GM21619 (cell line): ENCODE results near the gene CD37.
"Not testable (repeated sequence)": the region's sequence is repeated elsewhere in the genome, so short reads cannot be mapped to it uniquely, and the experiment has no call there.

Experiments used
- ATAC-seq: cut with Tn5 transposase; IDR thresholded peaks from one replicate; pipeline ENCODE4 v1.9.1; 2021; ENCODE audit not compliant: unreplicated experiment

CD37 gene

GRCh38 chr19:49328741-49329140 is 6.5 kb upstream of the CD37 start:
- no peak for ATAC-seq

DNA sequence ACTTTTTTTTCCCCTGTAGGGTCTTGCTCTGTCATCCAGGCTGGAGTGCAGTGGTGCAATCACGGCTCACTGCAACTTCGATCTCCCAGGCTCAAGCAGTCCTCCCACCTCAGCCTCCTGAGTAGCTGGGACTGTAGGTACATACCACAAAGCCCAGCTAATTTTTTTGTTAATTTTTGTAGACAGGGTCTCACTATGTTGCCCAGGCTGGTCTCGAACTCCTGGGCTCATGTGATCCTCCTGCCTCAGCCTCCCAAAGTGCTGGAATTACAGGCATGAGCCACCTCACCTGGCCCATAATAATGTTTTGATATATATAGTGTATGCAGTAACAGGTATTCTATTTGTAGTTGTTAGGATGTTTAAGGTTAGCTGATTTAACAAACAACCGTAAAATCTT is 4.0 kb upstream of the CD37 start:
- not testable (repeated sequence) for ATAC-seq

DNA sequence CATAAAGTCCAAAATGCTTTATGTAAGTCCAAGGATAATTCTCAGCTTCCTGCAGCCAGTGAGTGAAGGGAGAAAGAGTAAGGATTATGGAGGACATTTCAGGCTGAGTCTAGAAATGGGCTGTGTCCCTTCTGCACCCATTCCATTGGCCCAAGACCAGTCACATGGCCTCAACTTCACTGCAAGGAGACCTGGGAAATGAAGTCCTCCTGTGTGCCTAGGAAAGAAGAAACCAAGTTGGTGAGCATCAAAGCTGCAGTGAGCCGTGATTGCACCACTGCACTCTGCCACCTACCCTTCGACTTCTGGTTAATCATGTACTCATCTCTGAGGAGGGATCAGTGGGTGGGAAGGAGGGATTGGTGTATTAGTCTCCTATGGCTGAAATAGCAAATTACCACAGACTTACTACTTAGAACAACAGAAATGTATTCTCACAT is 3.6 kb upstream of the CD37 start:
- ATAC-seq: no peak

- ATAC-seq: not testable (repeated sequence)
These were observed 2.4 kb upstream of the CD37 start for GRCh38 chr19:49332691-49333417.

DNA sequence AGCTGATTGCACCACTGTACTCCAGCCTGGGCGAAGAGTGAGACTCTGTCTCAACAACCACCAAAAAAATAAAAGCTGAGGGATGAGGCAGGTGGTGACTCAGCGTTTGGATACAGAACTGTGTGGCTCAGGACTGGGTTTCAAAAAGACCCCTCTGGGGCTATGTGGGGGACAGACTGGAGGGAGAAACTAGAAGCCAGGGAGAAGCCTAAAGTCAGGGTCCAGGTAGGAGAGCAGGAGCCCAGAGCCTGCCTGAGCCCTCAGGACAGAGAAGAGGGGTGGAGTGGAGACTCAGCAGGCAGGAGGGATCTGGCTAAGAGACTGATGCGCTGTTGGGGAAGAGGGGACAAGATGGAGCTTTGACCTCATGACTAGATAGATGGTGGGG is 1.8 kb upstream of the CD37 start:
- ATAC-seq: no peak

GRCh38 chr19:49333811-49334288 is 1.4 kb upstream of the CD37 start:
- ATAC-seq: peak; percentile 31

GRCh38 chr19:49335784-49336481 is 727 bp downstream of the CD37 start:
- no peak for ATAC-seq

DNA sequence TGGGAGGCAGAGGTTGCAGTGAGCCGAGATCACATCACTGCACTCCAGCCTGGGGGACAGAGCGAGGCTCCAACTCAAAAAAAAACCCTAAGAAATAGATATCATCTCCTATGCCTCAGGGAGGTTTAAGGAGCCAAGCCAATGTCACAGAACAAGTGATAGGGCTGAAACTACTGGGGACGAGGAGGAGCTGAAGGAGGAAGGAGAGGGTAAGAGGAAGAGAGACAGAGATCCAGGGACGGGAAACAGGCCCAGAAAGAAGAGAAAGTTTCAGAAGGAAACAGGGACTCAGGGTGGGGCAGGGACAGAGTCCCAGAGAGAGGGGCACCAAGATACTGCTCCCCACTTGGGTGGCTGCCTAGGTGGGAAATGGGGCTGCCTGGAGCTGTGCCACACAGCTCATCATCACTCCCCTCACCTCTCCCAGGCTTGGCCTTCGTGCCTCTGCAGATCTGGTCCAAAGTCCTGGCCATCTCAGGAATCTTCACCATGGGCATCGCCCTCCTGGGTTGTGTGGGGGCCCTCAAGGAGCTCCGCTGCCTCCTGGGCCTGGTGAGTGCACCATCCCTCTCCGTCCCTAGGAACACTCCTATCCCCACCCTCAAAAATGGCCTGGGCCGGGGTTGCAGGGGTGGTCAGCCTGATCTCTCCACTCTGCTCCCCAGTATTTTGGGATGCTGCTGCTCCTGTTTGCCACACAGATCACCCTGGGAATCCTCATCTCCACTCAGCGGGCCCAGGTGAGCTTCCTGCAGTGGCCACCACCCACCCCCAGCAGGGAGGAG is 1.5 kb downstream of the CD37 start:
- ATAC-seq: no peak

DNA sequence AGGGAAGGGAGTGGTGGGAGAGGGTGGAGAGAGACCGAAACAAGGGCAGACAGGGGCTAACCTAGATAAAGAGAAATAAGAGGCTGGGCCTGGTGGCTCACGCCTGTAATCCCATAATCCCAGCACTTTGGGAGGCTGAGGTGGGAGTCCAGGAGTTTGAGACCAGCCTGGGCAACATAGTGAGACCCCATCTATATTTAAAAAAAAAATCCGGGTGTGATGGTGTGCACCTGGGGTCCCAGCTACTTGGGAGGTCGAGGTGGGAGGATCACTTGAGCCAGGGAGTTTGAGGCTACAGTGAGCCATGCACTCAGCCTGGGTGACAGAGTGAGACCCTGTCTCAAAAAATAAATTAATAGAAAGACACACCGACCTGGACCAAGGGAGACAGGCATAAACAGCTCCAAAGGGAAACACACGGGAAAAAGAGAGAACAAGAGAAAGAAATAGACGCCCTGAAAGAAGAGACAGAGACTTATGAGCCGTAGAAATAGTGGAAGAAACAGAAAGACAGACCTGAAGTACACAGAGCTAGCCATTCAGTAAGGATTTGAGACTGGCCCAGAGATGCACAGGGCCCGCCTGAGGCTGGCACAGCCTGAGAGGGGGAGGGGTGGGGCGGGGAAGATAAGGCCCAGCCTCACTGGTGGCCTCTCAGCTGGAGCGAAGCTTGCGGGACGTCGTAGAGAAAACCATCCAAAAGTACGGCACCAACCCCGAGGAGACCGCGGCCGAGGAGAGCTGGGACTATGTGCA is 2.2 kb downstream of the CD37 start:
- no peak for ATAC-seq

- no peak for ATAC-seq
These were observed 2.9 kb downstream of the CD37 start for GRCh38 chr19:49338023-49338677.

- no peak for ATAC-seq
These were observed 3.6 kb downstream of the CD37 start for GRCh38 chr19:49338691-49339300.

DNA sequence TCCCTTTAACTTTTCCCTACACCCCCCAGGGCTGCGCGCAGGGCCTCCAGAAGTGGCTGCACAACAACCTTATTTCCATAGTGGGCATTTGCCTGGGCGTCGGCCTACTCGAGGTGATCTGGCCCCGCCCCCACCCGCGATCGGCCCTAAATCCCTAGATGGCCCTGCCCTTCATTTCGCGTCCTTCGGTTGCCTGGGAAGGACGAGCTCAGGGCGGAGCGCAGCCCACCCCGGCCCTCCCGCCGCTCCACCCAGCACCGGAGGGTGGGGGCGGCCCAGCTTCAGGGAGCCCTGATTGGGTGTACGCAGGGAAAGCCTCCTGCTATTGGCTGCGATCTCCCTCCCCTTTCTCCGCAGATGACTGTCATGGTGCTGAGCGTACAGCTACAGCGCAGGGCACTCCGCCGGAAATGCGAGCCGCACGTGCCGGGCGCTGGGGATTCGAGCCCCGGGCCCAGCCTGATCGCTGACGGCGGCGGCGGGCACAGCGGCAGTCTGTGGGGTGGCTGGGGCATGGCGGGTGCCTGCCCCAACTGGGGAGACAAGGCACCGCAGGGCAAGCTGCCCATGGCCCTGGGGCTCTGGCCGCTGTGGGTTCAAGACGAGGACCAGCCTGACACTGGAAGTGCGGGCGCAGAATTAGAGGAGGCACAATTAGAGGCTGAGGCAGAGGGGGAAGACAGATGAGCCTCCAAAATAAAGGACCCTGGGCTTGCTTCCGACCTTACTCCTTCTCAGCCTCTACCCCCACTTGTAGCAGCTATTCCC is 4.3 kb downstream of the CD37 start:
- ATAC-seq: no peak

- ATAC-seq: no peak
These were observed 5.1 kb downstream of the CD37 start for GRCh38 chr19:49340069-49340864.

DNA sequence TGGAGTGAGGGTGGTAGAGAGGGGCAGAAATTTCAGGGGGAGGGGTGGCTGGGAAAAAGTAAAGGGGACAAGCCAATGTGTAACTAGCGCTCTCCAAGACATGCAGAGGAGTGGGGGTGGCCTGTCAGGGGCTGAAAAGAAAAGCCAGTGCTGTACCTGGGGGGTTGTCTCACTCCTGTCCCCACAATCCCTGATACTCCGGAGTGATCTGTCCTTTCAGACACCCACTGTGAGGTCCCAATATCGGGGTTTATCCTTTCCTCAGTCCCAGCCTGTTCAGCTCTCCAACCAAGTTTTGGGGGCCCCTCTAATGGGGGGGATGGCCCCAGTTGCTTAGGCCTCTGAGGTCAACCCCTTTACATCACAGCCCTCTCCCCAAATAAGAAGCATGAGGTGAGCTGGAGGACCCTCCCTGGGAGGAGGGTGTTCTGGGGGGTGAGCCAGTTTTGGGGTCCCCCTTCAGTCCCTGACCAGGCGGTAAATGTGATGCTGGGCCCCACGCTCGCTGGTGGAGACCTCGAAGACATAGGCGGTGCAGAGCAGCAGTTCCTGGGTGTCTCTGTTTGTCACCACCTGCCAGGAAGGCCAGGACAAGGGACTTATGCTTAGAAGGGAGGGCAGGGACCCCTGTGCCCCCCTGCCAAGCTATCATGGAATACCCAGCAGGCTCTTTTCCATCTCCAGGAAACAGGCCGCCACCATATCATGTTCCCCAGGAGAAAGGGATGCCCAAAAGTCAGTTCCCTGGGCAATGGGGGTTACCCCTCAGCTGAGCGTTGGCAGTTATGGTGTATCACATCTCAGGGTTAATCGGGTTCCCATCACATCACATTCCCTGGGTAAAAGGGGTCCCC is 5.9 kb downstream of the CD37 start:
- no peak for ATAC-seq

DNA sequence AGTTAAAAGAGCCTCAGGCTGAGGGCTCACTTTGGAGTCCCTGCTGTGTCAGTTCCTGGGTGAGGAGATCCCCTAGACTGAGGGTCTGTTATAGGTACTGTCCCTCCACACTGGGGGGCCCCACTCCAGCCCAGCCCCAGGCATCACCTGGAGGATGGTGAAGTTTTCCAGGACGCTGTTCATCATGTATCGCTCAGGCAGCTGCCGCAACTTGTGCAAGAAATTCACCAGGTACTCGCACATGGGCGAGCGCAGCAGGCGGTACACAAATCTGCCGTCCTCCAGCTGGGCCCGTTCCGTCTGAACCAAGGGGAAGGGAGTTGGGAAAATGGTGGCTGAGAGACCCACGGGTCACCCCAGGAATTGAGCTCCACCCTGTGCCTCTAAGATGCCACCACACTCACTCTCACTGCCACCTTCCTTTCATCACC is 7.1 kb downstream of the CD37 start:
- ATAC-seq: no peak

GRCh38 chr19:49343123-49343522 is 7.9 kb downstream of the CD37 start:
- no peak for ATAC-seq
